Measurements from ENCODE around the gene VAMP8. TPM values are rescaled to one million over a fixed set of nuclear protein-coding genes. Genes with fewer than 3 reads are reported as not detected.

VAMP8 gene
- total RNA-seq, 1 donor from 2014 or later: 2.1 TPM

GRCh38 chr2:85545780-85546240 is 31.6 kb upstream of the VAMP8 start:
- H3K36me3 Mint-ChIP-seq (ENCODE audit: low read depth): peaks cover 29% of the 10 kb centered on the region
- TF ChIP-seq CTCF (IDR thresholded peaks at IDR 0.05): no peak
- H3K27ac Mint-ChIP-seq (ENCODE audit: unreplicated experiment): no peak overlapping the region
- peaks cover 45% of the 10 kb centered on the region for H3K4me1 Mint-ChIP-seq (ENCODE audit: low read depth)
- no peaks in the 10 kb centered on the region for H3K9me3 Mint-ChIP-seq (ENCODE audit: low read depth)
- no peak for DNase-seq (ENCODE audit: low spot score)
- no peaks in the 10 kb centered on the region for H3K27me3 Mint-ChIP-seq (ENCODE audit: low read depth)
- no peak overlapping the region for H3K4me3 Mint-ChIP-seq (ENCODE audit: unreplicated experiment)

- no peaks in the 10 kb centered on the region for H3K9me3 Mint-ChIP-seq (ENCODE audit: low read depth)
- DNase-seq (ENCODE audit: low spot score): no peak
- TF ChIP-seq CTCF (IDR thresholded peaks at IDR 0.05): no peak
- H3K27me3 Mint-ChIP-seq (ENCODE audit: low read depth): no peaks in the 10 kb centered on the region
- no peak overlapping the region for H3K4me3 Mint-ChIP-seq (ENCODE audit: unreplicated experiment)
- H3K36me3 Mint-ChIP-seq (ENCODE audit: low read depth): peaks cover 21% of the 10 kb centered on the region
- peak overlapping the region; percentile 49 for H3K27ac Mint-ChIP-seq (ENCODE audit: unreplicated experiment)
- H3K4me1 Mint-ChIP-seq (ENCODE audit: low read depth): peaks cover 30% of the 10 kb centered on the region
Observed at GRCh38 chr2:85547089-85547858, 30.1 kb upstream of the VAMP8 start.

- Mint-ChIP-seq H3K36me3 (ENCODE audit: low read depth) (peaks cover 14% of the 10 kb centered on the region), H3K4me3 (ENCODE audit: unreplicated experiment) (no peak overlapping the region), H3K4me1 (ENCODE audit: low read depth) (peaks cover 22% of the 10 kb centered on the region), H3K27ac (ENCODE audit: unreplicated experiment) (peak overlapping the region; percentile 53), H3K9me3 (ENCODE audit: low read depth) (no peaks in the 10 kb centered on the region), H3K27me3 (ENCODE audit: low read depth) (no peaks in the 10 kb centered on the region)
- no peak for TF ChIP-seq CTCF (IDR thresholded peaks at IDR 0.05)
- no peak for DNase-seq (ENCODE audit: low spot score)
Observed at GRCh38 chr2:85547859-85548607, 29.4 kb upstream of the VAMP8 start.

GRCh38 chr2:85548608-85548900 is 28.8 kb upstream of the VAMP8 start:
- no peaks in the 10 kb centered on the region for H3K27me3 Mint-ChIP-seq (ENCODE audit: low read depth)
- DNase-seq (ENCODE audit: low spot score): no peak
- H3K27ac Mint-ChIP-seq (ENCODE audit: unreplicated experiment): peak overlapping the region; percentile 53
- no peaks in the 10 kb centered on the region for H3K9me3 Mint-ChIP-seq (ENCODE audit: low read depth)
- H3K36me3 Mint-ChIP-seq (ENCODE audit: low read depth): peaks cover 10% of the 10 kb centered on the region
- H3K4me3 Mint-ChIP-seq (ENCODE audit: unreplicated experiment): no peak overlapping the region
- no peak for TF ChIP-seq CTCF (IDR thresholded peaks at IDR 0.05)
- peaks cover 19% of the 10 kb centered on the region for H3K4me1 Mint-ChIP-seq (ENCODE audit: low read depth)

DNA sequence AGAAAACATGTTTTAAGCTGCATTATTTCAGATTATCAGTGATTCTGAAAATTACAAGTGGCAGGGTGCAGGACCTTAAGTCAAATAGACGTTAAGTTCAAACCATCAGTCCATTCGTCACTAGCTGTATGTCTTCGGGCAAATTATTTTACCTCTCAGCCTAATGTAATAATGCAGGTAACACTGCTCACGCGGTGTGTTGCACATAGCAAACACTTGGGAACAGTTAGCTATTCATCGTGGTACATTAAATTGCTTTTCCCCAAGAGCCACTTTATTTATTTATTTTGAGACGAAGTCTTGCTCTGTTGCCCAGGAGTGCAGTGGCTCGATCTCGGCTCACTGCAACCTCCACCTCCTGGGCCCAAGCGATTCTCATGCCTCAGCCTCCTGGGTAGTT is 28.3 kb upstream of the VAMP8 start:
- peak overlapping the region; percentile 77 for H3K27ac Mint-ChIP-seq (ENCODE audit: unreplicated experiment)
- H3K4me1 Mint-ChIP-seq (ENCODE audit: low read depth): peaks cover 15% of the 10 kb centered on the region
- no peak overlapping the region for H3K4me3 Mint-ChIP-seq (ENCODE audit: unreplicated experiment)
- no peak for DNase-seq (ENCODE audit: low spot score)
- H3K9me3 Mint-ChIP-seq (ENCODE audit: low read depth): no peaks in the 10 kb centered on the region
- TF ChIP-seq CTCF (IDR thresholded peaks at IDR 0.05): no peak
- H3K27me3 Mint-ChIP-seq (ENCODE audit: low read depth): no peaks in the 10 kb centered on the region
- H3K36me3 Mint-ChIP-seq (ENCODE audit: low read depth): peaks cover 6% of the 10 kb centered on the region

All from chondrocyte (in vitro differentiated cells).